HG03354 (cell line): ENCODE data around the gene MYL5.
"Not testable (repeated sequence)": the region's sequence is repeated elsewhere in the genome, so short reads cannot be mapped to it uniquely, and the experiment has no call there.

ENCODE experiments used
- ATAC-seq: cut with Tn5 transposase; IDR thresholded peaks from one replicate; pipeline ENCODE4 v1.9.1; 2021; ENCODE audit warnings: mild to moderate bottlenecking; ENCODE audit not compliant: unreplicated experiment, poor library complexity, severe bottlenecking

Gene MYL5

GRCh38 chr4:700587-701264 is 26.4 kb downstream of the MYL5 start:
- ATAC-seq = no peak

DNA sequence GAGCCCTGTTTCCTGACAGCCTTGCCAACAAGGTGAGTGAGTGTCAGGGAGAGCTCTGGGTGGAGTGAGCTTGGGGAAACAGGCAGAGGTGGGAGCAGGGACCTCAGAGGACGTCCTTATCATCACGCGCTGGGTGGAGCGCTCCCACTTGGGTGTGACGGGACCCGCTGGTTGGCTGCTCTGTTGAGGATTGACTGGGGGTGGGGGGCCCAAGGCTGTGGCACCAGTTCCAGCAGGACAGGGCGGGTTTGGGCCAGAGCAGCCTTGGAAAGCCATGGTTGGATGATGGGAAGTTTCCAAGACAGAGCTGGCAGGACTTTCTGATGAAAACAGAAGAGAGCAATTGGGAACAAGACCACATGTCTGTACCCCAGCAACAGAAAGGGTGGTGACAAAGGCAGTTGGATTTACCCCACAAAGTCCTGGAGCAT is 28.3 kb downstream of the MYL5 start:
- ATAC-seq = no peak

GRCh38 chr4:703336-704197 is 29.2 kb downstream of the MYL5 start:
- no peak for ATAC-seq

DNA sequence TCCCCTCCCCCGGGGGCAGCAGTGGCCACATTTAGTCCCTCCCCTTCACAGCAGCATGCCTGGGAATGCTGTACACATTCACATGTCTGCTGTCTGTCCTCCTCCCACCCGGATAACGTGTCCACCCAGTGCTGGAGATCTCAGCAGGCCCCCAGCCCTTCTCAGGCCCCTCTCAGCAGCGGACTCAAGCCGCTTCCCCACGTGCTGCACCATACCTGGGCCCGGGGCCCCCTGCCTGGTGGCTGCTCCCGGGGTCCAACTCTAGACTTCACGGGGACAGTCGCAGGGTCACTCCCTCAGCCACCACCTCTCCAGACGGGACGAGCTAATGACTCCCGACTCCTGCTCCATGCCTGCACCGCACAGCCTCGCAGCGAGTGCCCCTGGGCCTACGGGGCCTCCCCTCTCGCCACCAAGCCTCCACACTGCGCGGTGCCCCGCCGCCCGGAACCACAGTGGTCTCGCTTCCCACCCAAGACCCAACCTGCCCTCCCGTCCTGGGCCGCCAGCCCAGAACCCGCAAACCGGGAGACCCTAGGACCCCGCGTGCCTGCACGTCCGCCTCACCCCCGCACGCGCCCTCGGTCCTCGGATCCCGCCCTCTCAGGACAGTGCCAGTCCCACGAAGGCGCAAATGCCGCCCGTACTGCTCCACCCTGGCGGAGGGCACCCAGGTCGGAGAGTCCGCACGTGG is 30.0 kb downstream of the MYL5 start:
- ATAC-seq = no peak

DNA sequence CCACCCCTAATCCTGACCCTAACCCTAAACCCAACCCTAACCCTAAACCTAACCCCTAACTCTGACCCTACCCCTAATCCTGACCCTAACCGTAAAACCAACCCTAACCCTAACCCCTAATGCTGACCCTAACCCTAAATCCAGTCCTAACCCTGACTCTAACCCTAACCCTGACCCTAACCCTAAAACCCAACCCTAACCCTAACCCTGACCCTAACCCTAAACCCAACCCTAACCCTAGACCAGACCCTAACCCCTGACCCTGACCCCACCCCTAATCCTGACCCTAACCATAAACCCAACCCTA is 30.6 kb downstream of the MYL5 start:
- no peak for ATAC-seq

- ATAC-seq = peak; percentile 96
These were observed 31.1 kb downstream of the MYL5 start, which contains the start of gene PCGF3 for GRCh38 chr4:705278-706082. PCGF3 (plus strand) TSS chr4:705832; CDS start chr4:733681, 27,849 bp downstream.

- not testable (repeated sequence) for ATAC-seq
These were observed 31.8 kb downstream of the MYL5 start for GRCh38 chr4:706083-706633.

- ATAC-seq = no peak
These were observed 32.7 kb downstream of the MYL5 start for GRCh38 chr4:706834-707598.

GRCh38 chr4:707929-708630 is 33.7 kb downstream of the MYL5 start:
- no peak for ATAC-seq

- ATAC-seq = no peak
These were observed 34.2 kb downstream of the MYL5 start for GRCh38 chr4:708631-708933.

GRCh38 chr4:709348-709747 is 35.0 kb downstream of the MYL5 start:
- ATAC-seq = no peak

DNA sequence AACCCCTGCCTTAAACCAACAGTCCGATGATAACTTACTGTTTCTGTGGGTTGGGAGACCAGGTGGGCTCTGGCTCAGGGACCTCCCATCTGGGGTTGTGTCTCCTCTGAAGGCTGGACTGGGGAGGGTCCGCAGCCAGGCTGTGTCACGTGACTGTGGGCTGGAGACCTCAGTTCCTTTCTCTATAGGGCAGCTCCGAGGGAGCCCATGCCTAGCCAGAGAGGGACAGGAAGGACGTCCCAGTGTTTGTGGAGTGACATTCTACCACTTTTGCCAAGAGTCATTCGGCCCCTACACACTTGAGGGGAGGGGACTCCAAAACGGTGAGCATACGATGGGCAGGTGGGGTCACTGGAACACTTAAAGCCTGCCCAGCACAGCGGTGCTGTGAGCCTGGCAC is 35.8 kb downstream of the MYL5 start:
- ATAC-seq = no peak

DNA sequence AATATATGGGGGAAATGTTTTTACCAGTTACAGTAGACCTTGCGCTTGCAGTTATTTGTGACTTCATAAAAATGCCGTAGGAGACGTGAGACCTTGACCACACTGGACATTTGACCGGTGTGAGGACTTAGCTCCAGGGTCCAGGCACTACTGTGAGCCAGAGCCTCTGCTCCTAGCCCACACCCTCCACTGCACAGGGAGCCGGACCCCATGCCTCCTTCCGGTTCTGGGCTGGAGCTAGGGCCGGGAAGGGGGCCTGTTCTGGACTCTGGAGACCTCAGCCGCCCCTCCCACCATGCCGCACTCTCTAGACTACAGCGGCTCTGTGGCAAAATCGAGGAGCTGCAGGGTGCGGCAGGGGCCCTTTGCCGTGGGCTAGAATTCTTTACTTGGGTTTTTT is 36.6 kb downstream of the MYL5 start:
- no peak for ATAC-seq

- no peak for ATAC-seq
These were observed 37.8 kb downstream of the MYL5 start for GRCh38 chr4:712093-712492.

GRCh38 chr4:712916-713632 is 38.7 kb downstream of the MYL5 start:
- no peak for ATAC-seq

- ATAC-seq = no peak
These were observed 39.7 kb downstream of the MYL5 start for GRCh38 chr4:714087-714486.

GRCh38 chr4:717601-718320 is 43.4 kb downstream of the MYL5 start:
- ATAC-seq = no peak
